CD4-positive, alpha-beta T cell (primary cell): ENCODE data around the gene SMC5. TPM values are rescaled to one million over a fixed set of nuclear protein-coding genes. Genes with fewer than 3 reads are reported as not detected.
"Not testable (repeated sequence)": the region's sequence is repeated elsewhere in the genome, so short reads cannot be mapped to it uniquely, and the experiment has no call there.

Source experiments
- ATAC-seq: fragments of 200-7000 bp; cut with Tn5 transposase; one replicate; pipeline ENCODE4 v1.10.0; 2022; ENCODE audit warnings: mild to moderate bottlenecking; ENCODE audit not compliant: poor library complexity
- CTCF ChIA-PET: fragments of 350-600 bp; sonication (Branson Sonifier 250); formaldehyde crosslinking; loops from one replicate; lab custom pipeline; 2021; ENCODE audit warnings: antibody characterized with exemption, inconsistent platforms; lab: Charles Lee
- POLR2A ChIA-PET: fragments of 350-600 bp; sonication (Branson Sonifier 250); formaldehyde crosslinking; loops from one replicate; lab custom pipeline; 2021; ENCODE audit warnings: antibody characterized with exemption, inconsistent platforms; lab: Charles Lee
- DNase-seq, 14 experiments: peaks; one replicate each; pipeline ENCODE4 v3.0.0-alpha.2; 2013 to 2020; ENCODE audit warnings: mixed read lengths in 2 of 14
- H3K27ac ChIP-seq, 2 donors: one replicate each; pipeline versions ENCODE4 v1.5.1 to v1.7.0; 2013; ENCODE audit warnings: low read length in 2 of 2, low read depth in 1 of 2, mild to moderate bottlenecking in 1 of 2
- H3K27me3 ChIP-seq, 2 experiments: 1 replicate in 1 of 2; 2 replicates in 1 of 2; pipeline versions ENCODE4 v1.6.1 to v1.7.0; 2013; ENCODE audit warnings: low read length in 2 of 2, control low read depth in 1 of 2, mild to moderate bottlenecking in 1 of 2, moderate library complexity in 1 of 2; ENCODE audit not compliant: insufficient read depth in 2 of 2, control insufficient read depth in 1 of 2
- H3K36me3 ChIP-seq: one replicate; pipeline ENCODE4 v1.6.1; 2013; ENCODE audit warnings: low read length, control low read depth; ENCODE audit not compliant: insufficient read depth
- H3K4me1 ChIP-seq: one replicate; pipeline ENCODE4 v1.6.1; 2013; ENCODE audit warnings: low read length, control low read depth; ENCODE audit not compliant: insufficient read depth
- H3K4me3 ChIP-seq: one replicate; pipeline ENCODE4 v1.5.1; 2013; ENCODE audit warnings: mild to moderate bottlenecking, low read length, moderate library complexity
- H3K9me3 ChIP-seq, 2 experiments: 1 replicate in 1 of 2; 2 replicates in 1 of 2; pipeline versions ENCODE4 v1.6.1 to v1.7.0; 2013; ENCODE audit warnings: low read length in 2 of 2, mild to moderate bottlenecking in 2 of 2, control low read depth in 1 of 2, moderate library complexity in 1 of 2; ENCODE audit not compliant: control insufficient read depth in 1 of 2, insufficient read depth in 1 of 2
- H3K27ac Mint-ChIP-seq: one replicate; pipeline ENCODE4 v1.8.0; 2020; ENCODE audit warnings: mixed read lengths
- H3K27me3 Mint-ChIP-seq: one replicate; pipeline ENCODE4 v1.8.0; 2021; ENCODE audit warnings: mixed read lengths
- H3K36me3 Mint-ChIP-seq: one replicate; pipeline ENCODE4 v1.8.0; 2021; ENCODE audit warnings: low read depth, mixed read lengths
- H3K4me1 Mint-ChIP-seq: one replicate; pipeline ENCODE4 v1.8.0; 2021; ENCODE audit warnings: low read depth, mixed read lengths
- H3K4me3 Mint-ChIP-seq: one replicate; pipeline ENCODE4 v1.8.0; 2020; ENCODE audit warnings: mild to moderate bottlenecking, mixed read lengths
- H3K9me3 Mint-ChIP-seq: one replicate; pipeline ENCODE4 v1.8.0; 2020; ENCODE audit warnings: mixed read lengths
- intact Hi-C, 2 experiments: fragments of 100-400 bp; cut with DNase I in 1 of 2; cut with micrococcal nuclease in 1 of 2; formaldehyde crosslinking; loops; one replicate each; pipeline versions ENCODE4 v1.15.1 to v1.9.0; 2023 to 2025; cut with DNase I, micrococcal nuclease
- total RNA-seq, 174 experiments: library from RNA in 2 of 174; stranded (reverse) in 2 of 174; gene quantifications; one replicate each; pipeline ENCODE4 v1.2.3 and lab custom pipeline; 2021 to 2026
- TF ChIP-seq, protein P1 (sequence below): fragments of 200-600 bp; IDR thresholded peaks from one replicate; pipeline ENCODE4 v1.8.0; 2022; ENCODE audit warnings: antibody characterized with exemption, mild to moderate bottlenecking

Gene SMC5
- total RNA-seq, 2 experiments from 2014 or later = 37.7 to 38.1 TPM

DNA sequence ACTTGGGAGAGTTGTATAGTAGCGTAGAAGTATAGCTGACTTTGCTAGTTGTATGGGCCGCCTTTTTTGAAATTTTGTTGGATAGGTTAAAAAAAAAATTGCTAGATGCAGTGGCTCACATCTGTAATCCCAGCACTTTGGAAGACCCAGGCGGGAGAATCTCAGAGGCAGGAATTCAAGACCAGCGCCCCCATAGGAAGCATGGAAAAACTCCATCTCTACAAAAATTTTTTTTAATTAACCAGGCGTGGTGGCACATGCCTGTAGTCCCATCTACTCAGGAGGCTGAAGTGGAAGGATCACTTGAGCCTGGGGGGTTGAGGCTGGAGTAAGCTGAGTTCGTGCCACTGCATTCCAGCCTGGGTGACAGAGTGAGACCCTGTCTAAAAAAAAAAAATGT lies 59.2 kb downstream of the SMC5 start:
- no peaks in the 10 kb centered on the region for H3K9me3 ChIP-seq
- no peaks in the 10 kb centered on the region for H3K4me1 ChIP-seq
- H3K27ac ChIP-seq = no peak overlapping the region
- peaks cover 77% of the 10 kb centered on the region for H3K36me3 Mint-ChIP-seq
- H3K27me3 ChIP-seq = no peaks in the 10 kb centered on the region
- H3K27me3 Mint-ChIP-seq = no peaks in the 10 kb centered on the region
- no peak for ATAC-seq
- H3K4me3 ChIP-seq = no peak overlapping the region
- no peak for DNase-seq
- no peak overlapping the region for H3K27ac Mint-ChIP-seq
- POLR2A ChIA-PET = no interaction called here
- intact Hi-C loops = no loop called here
- no peak overlapping the region for H3K4me3 Mint-ChIP-seq
- TF ChIP-seq, protein P1, sequence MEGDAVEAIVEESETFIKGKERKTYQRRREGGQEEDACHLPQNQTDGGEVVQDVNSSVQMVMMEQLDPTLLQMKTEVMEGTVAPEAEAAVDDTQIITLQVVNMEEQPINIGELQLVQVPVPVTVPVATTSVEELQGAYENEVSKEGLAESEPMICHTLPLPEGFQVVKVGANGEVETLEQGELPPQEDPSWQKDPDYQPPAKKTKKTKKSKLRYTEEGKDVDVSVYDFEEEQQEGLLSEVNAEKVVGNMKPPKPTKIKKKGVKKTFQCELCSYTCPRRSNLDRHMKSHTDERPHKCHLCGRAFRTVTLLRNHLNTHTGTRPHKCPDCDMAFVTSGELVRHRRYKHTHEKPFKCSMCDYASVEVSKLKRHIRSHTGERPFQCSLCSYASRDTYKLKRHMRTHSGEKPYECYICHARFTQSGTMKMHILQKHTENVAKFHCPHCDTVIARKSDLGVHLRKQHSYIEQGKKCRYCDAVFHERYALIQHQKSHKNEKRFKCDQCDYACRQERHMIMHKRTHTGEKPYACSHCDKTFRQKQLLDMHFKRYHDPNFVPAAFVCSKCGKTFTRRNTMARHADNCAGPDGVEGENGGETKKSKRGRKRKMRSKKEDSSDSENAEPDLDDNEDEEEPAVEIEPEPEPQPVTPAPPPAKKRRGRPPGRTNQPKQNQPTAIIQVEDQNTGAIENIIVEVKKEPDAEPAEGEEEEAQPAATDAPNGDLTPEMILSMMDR = no peak
- no peaks in the 10 kb centered on the region for H3K4me1 Mint-ChIP-seq
- peaks cover 68% of the 10 kb centered on the region for H3K36me3 ChIP-seq
- CTCF ChIA-PET = interaction anchor here (0.9 kb wide), 1 partner anchor 9 kb away, joined by 3 read pairs; no protein-coding TSS in a partner anchor
- no peaks in the 10 kb centered on the region for H3K9me3 Mint-ChIP-seq

DNA sequence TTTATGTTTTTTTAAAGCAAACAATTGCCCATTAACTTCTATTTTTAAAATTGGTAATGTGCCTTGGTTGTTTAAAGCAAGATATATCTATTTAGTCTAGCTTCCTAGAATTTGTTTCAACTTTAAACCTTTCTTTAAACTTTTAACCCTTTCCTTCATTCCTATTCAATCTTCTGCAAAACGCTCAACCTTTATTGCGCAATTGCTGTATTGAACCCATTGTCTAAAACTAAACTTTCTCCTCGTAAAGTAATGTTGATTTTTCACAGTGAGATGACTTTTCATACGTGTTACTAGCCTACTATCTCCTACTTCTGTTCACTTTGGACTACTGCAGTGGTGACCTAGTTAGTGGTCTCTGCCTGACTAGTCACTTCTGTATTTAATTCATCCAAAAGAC lies 63.3 kb downstream of the SMC5 start:
- Mint-ChIP-seq H3K4me3 (no peak overlapping the region), H3K4me1 (no peaks in the 10 kb centered on the region), H3K27me3 (no peaks in the 10 kb centered on the region), H3K9me3 (no peaks in the 10 kb centered on the region), H3K27ac (no peak overlapping the region), H3K36me3 (peaks cover 94% of the 10 kb centered on the region)
- DNase-seq = no peak
- ATAC-seq = no peak
- Histone ChIP-seq H3K4me3 (no peak overlapping the region), H3K9me3 (no peaks in the 10 kb centered on the region), H3K27me3 (no peaks in the 10 kb centered on the region), H3K4me1 (no peaks in the 10 kb centered on the region), H3K36me3 (peaks cover 79% of the 10 kb centered on the region), H3K27ac (no peak overlapping the region)
- ChIA-PET CTCF (no interaction called here), POLR2A (interaction anchor here (1.0 kb wide), 1 partner anchor 99 kb away, joined by 3 read pairs; no protein-coding TSS in a partner anchor)
- TF ChIP-seq, protein P1 = no peak
- intact Hi-C loops = no loop called here

DNA sequence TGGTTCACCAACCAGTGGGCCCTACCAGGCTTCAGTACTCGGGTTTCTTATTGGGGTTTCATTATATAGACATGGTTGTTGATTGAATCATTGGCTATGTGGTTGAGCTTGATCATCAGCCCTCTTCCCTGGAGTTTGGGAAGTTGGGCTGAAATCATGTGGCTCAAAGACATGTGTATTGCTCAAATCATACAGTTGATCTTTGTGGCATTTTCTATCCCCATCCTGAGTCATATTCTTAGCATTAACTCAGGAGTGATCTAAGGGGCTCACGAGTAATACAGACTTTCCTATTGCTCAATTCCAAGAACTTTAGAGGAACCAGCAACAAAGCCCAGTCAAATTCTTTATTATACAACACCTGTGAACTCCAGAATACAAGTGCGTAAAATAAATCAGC lies 66.2 kb downstream of the SMC5 start:
- no peak for ATAC-seq
- Mint-ChIP-seq H3K36me3 (peaks cover 99% of the 10 kb centered on the region), H3K27me3 (no peaks in the 10 kb centered on the region), H3K4me3 (no peak overlapping the region), H3K27ac (no peak overlapping the region), H3K9me3 (no peaks in the 10 kb centered on the region), H3K4me1 (no peaks in the 10 kb centered on the region)
- Histone ChIP-seq H3K36me3 (peaks cover 82% of the 10 kb centered on the region), H3K27ac (no peak overlapping the region), H3K4me1 (no peaks in the 10 kb centered on the region), H3K27me3 (no peaks in the 10 kb centered on the region), H3K4me3 (no peak overlapping the region), H3K9me3 (peaks cover 0 to 8% of the 10 kb centered on the region in 2 experiments)
- no peak for DNase-seq
- TF ChIP-seq, protein P1 = no peak
- POLR2A ChIA-PET = no interaction called here
- intact Hi-C loops = no loop called here
- CTCF ChIA-PET = no interaction called here

DNA sequence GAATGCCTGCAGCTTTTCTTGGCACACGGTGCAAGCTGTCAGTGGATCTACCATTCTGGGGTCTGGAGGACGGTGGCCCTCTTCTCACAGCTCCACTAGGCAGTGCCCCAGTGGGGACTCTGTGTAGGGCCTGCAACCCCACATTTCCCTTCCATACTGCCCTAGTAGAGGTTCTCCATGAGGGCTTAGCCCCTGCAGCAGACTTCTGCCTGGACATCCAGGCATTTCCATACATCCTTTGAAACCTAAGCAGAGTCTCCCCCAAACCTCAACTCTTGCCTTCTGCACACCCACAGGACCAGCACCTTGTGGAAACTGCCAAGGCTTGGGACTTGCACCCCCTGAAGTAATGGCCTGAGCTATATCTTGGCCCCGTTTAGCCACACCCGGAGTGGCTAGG lies 69.8 kb downstream of the SMC5 start:
- H3K27me3 Mint-ChIP-seq, ATAC-seq, H3K9me3 Mint-ChIP-seq, H3K4me3 ChIP-seq, intact Hi-C loops, CTCF ChIA-PET, H3K27ac ChIP-seq, H3K4me1 ChIP-seq, H3K27me3 ChIP-seq, DNase-seq, POLR2A ChIA-PET, H3K9me3 ChIP-seq, H3K4me3 Mint-ChIP-seq, H3K27ac Mint-ChIP-seq, H3K4me1 Mint-ChIP-seq: not testable (repeated sequence)
- peaks cover 86% of the 10 kb centered on the region for H3K36me3 Mint-ChIP-seq
- H3K36me3 ChIP-seq = peaks cover 61% of the 10 kb centered on the region
